Thymus (tissue), 11 donors: ENCODE results near the gene PCK2. TPM values are rescaled to one million over a fixed set of nuclear protein-coding genes. Genes with fewer than 3 reads are reported as not detected.

Source experiments
- DNase-seq, 9 donors: peaks; one replicate each; pipeline ENCODE4 v3.0.0-alpha.2; 2013; ENCODE audit warnings: low spot score in 9 of 9, low read depth in 6 of 9, missing footprints in 1 of 9
- H3K27ac ChIP-seq, 2 donors: one replicate each; pipeline ENCODE4 v1.5.1; 2013; ENCODE audit warnings: control low read depth in 1 of 2, low read depth in 1 of 2, low read length in 1 of 2, mild to moderate bottlenecking in 1 of 2, moderate library complexity in 1 of 2
- H3K27me3 ChIP-seq, 2 donors: one replicate each; pipeline ENCODE4 v1.5.1; 2013; ENCODE audit warnings: low read length in 1 of 2; ENCODE audit not compliant: control insufficient read depth in 2 of 2, insufficient read depth in 1 of 2
- H3K36me3 ChIP-seq, 2 donors: one replicate each; pipeline ENCODE4 v1.5.1; 2013; ENCODE audit warnings: low read length in 1 of 2, mild to moderate bottlenecking in 1 of 2, moderate library complexity in 1 of 2; ENCODE audit not compliant: control insufficient read depth in 2 of 2, insufficient read depth in 2 of 2
- H3K4me1 ChIP-seq, 2 donors: one replicate each; pipeline ENCODE4 v1.5.1; 2013; ENCODE audit warnings: low read length in 2 of 2; ENCODE audit not compliant: control insufficient read depth in 2 of 2, insufficient read depth in 2 of 2
- H3K4me3 ChIP-seq, 2 donors: one replicate each; pipeline ENCODE4 v1.5.1; 2013; ENCODE audit warnings: low read length in 2 of 2, control low read depth in 1 of 2, mild to moderate bottlenecking in 1 of 2
- H3K9me3 ChIP-seq, 2 donors: one replicate each; pipeline ENCODE4 v1.5.1; 2013; ENCODE audit warnings: low read length in 1 of 2, mild to moderate bottlenecking in 1 of 2; ENCODE audit not compliant: control insufficient read depth in 2 of 2, insufficient read depth in 1 of 2
- WGBS: extraction: QIAGEN DNeasy Blood & Tissue Kit; methylation state at CpG from one replicate; pipeline ENCODE4 v1.1.7; 2013; 5-methylcytosine and 5-hydroxymethylcytosine counted together
- polyA plus RNA-seq: library from polyadenylated mRNA; stranded (reverse); fragments of 200-250 nt; gene quantifications from one replicate; pipeline ENCODE4 v1.2.3, GENCODE V29; 2013
- total RNA-seq: library from RNA; stranded (reverse); fragments of 120-200 nt; gene quantifications from one replicate; pipeline ENCODE4 v1.2.4, GENCODE V29; 2013
- donor health status: healthy.

The PCK2 gene
- total and polyA plus RNA-seq, 2 donors: 6.7 to 11.6 TPM

DNA sequence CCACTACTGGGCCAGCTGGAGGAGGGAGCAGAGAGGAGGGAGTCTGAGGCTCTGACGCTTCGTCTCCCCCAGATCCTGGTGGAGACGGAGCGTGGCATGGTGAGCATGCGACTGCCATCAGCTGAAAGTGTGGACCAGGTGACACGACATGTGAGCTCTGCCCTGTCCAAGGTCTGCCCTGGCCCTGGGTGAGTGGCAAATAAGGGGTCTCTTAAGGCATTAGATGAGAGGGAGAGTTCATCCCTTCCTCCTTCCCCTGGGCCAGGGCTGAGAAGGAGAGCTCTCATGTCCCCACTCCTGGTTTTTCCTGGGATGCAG, 39.8 kb upstream of the PCK2 start:
- WGBS: 98% methylated on average over 6 of the region's 6 CpGs
- Histone ChIP-seq H3K36me3 (no peaks in the 10 kb centered on the region), H3K9me3 (peaks cover 0 to 3% of the 10 kb centered on the region in 2 donors), H3K27me3 (peaks cover 3 to 33% of the 10 kb centered on the region in 2 donors), H3K27ac (no peak overlapping the region), H3K4me3 (no peak overlapping the region), H3K4me1 (peaks cover 3 to 21% of the 10 kb centered on the region in 2 donors)
- DNase-seq: no peak

GRCh38 chr14:24054646-24055045, 39.5 kb upstream of the PCK2 start:
- DNase-seq: no peak
- Histone ChIP-seq H3K36me3 (no peaks in the 10 kb centered on the region), H3K9me3 (peaks cover 0 to 3% of the 10 kb centered on the region in 2 donors), H3K4me1 (peaks cover 3 to 21% of the 10 kb centered on the region in 2 donors), H3K27ac (no peak overlapping the region), H3K4me3 (no peak overlapping the region), H3K27me3 (peaks cover 3 to 33% of the 10 kb centered on the region in 2 donors)
- WGBS: over 99% methylated on average over 9 of the region's 9 CpGs

GRCh38 chr14:24055971-24056799, 37.9 kb upstream of the PCK2 start:
- no peak overlapping the region for H3K4me3 ChIP-seq
- DNase-seq: no peak
- H3K9me3 ChIP-seq: peaks cover 0 to 3% of the 10 kb centered on the region in 2 donors
- peaks cover 3 to 30% of the 10 kb centered on the region in 2 donors for H3K27me3 ChIP-seq
- 94% methylated on average over 10 of the region's 10 CpGs for WGBS
- no peak overlapping the region for H3K27ac ChIP-seq
- H3K36me3 ChIP-seq: no peaks in the 10 kb centered on the region
- peaks cover 3 to 20% of the 10 kb centered on the region in 2 donors for H3K4me1 ChIP-seq

DNA sequence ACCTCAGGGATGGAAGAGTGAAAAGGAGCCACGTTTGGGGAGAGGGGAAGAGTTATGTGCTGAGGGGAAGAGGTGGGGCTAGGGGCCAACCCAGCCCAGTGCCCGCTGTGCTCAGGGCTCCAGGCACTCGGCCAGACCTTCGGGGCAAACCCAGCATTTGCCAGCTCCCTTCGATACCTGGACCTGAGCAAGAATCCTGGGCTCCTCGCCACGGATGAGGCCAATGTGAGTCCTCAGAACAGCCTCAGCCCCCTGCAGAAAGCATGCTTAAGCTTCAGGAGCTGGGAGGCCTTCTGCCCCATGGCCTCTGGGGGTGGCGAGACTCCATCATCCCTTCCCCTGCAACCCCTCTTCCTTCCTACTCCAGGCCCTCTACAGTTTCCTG, 37.3 kb upstream of the PCK2 start:
- Histone ChIP-seq H3K27ac (no peak overlapping the region), H3K4me3 (no peak overlapping the region), H3K9me3 (peaks cover 0 to 3% of the 10 kb centered on the region in 2 donors), H3K27me3 (peaks cover 3 to 25% of the 10 kb centered on the region in 2 donors), H3K4me1 (peaks cover 3 to 16% of the 10 kb centered on the region in 2 donors), H3K36me3 (no peaks in the 10 kb centered on the region)
- DNase-seq: no peak
- WGBS: 86% methylated on average over 8 of the region's 8 CpGs

DNA sequence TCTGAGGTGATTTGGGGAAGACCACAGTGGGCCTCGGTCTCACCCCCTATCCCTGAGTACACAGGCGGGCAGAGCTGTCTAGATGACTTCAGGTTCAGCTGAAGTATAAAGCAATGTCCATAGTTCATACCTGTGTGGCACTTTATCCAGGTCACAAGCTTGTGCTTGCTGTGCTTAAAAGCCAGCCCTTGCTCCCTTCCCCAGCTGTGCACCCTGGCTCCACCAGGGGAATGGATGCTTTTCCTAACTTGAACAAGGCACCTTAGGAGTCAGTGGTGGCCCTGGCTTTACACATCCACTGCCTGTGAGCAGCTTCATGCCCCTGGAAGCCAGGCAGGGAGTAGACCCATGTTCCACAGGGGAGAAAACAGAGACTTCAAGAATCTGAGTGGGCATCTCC, 36.8 kb upstream of the PCK2 start:
- Histone ChIP-seq H3K36me3 (no peaks in the 10 kb centered on the region), H3K27me3 (peaks cover 3 to 22% of the 10 kb centered on the region in 2 donors), H3K4me1 (peaks cover 3 to 12% of the 10 kb centered on the region in 2 donors), H3K9me3 (peaks cover 0 to 3% of the 10 kb centered on the region in 2 donors), H3K4me3 (no peak overlapping the region), H3K27ac (no peak overlapping the region)
- no peak for DNase-seq
- 96% methylated on average over 2 of the region's 2 CpGs for WGBS

DNA sequence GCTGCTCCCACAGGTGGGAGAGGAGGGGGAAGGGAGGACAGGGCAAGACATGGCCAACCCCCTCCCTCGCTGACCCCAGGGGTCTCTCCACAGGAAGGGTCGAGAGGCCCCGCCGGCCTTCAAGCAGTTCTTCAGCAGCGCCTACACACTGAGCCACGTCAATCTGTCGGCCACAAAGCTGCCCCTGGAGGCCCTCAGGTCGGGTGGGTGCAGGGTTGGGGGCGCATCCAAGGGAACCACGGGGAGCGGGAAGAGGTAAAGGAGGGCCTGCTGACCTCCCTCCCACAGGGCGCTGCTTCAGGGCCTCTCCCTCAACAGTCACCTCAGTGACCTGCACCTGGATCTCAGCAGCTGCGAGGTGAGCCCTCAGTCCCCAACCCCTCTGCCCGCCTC, 36.2 kb upstream of the PCK2 start:
- Histone ChIP-seq H3K27ac (no peak overlapping the region), H3K4me1 (peaks cover 0 to 7% of the 10 kb centered on the region in 2 donors), H3K4me3 (no peak overlapping the region), H3K27me3 (peaks cover under 1 to 16% of the 10 kb centered on the region in 2 donors), H3K9me3 (peaks cover 0 to 3% of the 10 kb centered on the region in 2 donors), H3K36me3 (no peaks in the 10 kb centered on the region)
- DNase-seq: no peak
- 89% methylated on average over 14 of the region's 14 CpGs for WGBS

DNA sequence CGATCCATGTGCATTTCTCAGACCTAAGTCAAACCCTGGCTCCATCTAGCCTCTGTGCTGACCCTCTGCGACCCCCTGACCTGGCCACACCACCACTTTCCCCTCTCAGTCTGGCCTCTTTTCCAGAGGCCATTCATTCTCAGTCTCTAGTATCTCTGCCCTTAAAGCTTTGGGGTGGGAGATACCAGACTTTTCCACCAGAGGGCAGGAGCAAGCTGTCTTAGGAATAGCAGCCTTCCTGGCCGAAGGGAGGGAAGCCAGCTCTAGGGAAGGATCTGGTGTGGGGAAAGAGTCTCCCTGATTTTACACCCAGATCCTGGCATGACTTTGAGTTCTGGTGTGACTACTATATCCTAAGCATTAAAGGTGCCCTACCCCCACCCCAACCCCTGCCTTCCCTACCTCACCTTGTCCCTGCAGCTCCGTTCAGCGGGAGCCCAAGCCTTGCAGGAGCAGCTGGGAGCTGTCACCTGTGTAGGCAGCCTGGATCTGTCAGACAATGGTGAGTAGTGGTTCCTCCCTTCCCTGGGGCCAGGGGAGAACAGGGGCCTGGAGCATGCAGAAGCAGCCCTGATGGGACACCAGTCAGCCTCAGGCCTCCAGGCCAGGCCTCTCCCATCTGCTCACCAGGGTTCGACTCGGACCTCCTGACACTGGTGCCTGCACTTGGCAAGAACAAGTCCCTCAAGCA, 35.7 kb upstream of the PCK2 start:
- no peak overlapping the region for H3K4me3 ChIP-seq
- H3K36me3 ChIP-seq: no peaks in the 10 kb centered on the region
- 78% methylated on average over 7 of the region's 7 CpGs for WGBS
- peaks cover 0 to 6% of the 10 kb centered on the region in 2 donors for H3K4me1 ChIP-seq
- no peak overlapping the region for H3K27ac ChIP-seq
- peaks cover 0 to 3% of the 10 kb centered on the region in 2 donors for H3K9me3 ChIP-seq
- peak in 5 of 9 donors; percentile 45 to 77 (median 45) for DNase-seq
- peaks cover 0 to 10% of the 10 kb centered on the region in 2 donors for H3K27me3 ChIP-seq

- H3K27me3 ChIP-seq: peaks cover 0 to 4% of the 10 kb centered on the region in 2 donors
- H3K4me3 ChIP-seq: no peak overlapping the region
- no peak for DNase-seq
- peaks cover 0 to under 1% of the 10 kb centered on the region in 2 donors for H3K9me3 ChIP-seq
- WGBS: 98% methylated on average over 10 of the region's 10 CpGs
- peaks cover 0 to 6% of the 10 kb centered on the region in 2 donors for H3K4me1 ChIP-seq
- no peak overlapping the region for H3K27ac ChIP-seq
- H3K36me3 ChIP-seq: no peaks in the 10 kb centered on the region
Measured at GRCh38 chr14:24058951-24059475, 35.1 kb upstream of the PCK2 start.

GRCh38 chr14:24059841-24060388, 34.2 kb upstream of the PCK2 start:
- 98% methylated on average over 16 of the region's 16 CpGs for WGBS
- DNase-seq: no peak

More at GRCh38 chr14:24059841-24060388, 34.2 kb upstream of the PCK2 start:
- H3K36me3 ChIP-seq: no peaks in the 10 kb centered on the region
- H3K27ac ChIP-seq: no peak overlapping the region
- peaks cover 0 to 6% of the 10 kb centered on the region in 2 donors for H3K4me1 ChIP-seq
- no peak overlapping the region for H3K4me3 ChIP-seq
- H3K9me3 ChIP-seq: no peaks in the 10 kb centered on the region
- no peaks in the 10 kb centered on the region for H3K27me3 ChIP-seq
